ENCODE data around the gene TAS2R38. TPM values are rescaled to one million over a fixed set of nuclear protein-coding genes. Genes with fewer than 3 reads are reported as not detected.
A peak's percentile ranks its signal among the peaks of the same experiment; 100 is the strongest.

TAS2R38 gene
- total RNA-seq (2022) (0.34 TPM in 1 of 2 replicates, not detected in the other), Bru-seq, nascent RNA (percentile 26 among the genes with signal in this experiment), BruChase-seq, experiment 1, labeled RNA remaining after a 6-hour chase (percentile 30 among the genes with signal in this experiment), BruChase-seq, experiment 2, labeled RNA remaining after a 2-hour chase (percentile 41 among the genes with signal in this experiment)
- long read RNA-seq = 0 reads

DNA sequence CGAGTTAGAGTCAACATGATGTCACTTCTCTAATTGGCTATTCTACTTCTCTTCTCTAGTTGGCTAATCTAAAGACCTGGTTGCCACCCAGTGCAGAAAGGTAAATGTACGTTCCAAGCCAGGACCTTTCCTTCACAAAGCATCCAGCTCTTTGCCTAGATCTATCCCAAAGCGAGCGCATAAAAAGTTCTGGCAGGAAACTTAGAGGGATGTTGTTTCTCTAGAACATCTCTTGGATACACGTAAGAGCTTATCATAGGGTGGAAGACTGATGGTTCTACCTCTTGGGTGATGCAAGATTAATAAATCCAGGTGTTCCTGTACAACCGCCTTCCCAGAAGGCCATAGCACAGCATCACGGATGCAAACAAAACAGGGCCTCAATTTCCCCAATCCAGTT lies at the start of gene TAS2R38:
Gene TAS2R38 (minus strand): TSS at position 101 of the 400 bp plus-strand sequence. CDS start 84 bp downstream, at position 17.
- TF ChIP-seq, protein P1, sequence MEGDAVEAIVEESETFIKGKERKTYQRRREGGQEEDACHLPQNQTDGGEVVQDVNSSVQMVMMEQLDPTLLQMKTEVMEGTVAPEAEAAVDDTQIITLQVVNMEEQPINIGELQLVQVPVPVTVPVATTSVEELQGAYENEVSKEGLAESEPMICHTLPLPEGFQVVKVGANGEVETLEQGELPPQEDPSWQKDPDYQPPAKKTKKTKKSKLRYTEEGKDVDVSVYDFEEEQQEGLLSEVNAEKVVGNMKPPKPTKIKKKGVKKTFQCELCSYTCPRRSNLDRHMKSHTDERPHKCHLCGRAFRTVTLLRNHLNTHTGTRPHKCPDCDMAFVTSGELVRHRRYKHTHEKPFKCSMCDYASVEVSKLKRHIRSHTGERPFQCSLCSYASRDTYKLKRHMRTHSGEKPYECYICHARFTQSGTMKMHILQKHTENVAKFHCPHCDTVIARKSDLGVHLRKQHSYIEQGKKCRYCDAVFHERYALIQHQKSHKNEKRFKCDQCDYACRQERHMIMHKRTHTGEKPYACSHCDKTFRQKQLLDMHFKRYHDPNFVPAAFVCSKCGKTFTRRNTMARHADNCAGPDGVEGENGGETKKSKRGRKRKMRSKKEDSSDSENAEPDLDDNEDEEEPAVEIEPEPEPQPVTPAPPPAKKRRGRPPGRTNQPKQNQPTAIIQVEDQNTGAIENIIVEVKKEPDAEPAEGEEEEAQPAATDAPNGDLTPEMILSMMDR (IDR thresholded peaks at IDR 0.05; ENCODE audit: unreplicated experiment) = no peak
- H3K27ac Mint-ChIP-seq (ENCODE audit: unreplicated experiment) = no peak within 1 kb of the TSS
- no peak for DNase-seq
- H3K4me1 Mint-ChIP-seq (ENCODE audit: low read depth, unreplicated experiment) = peaks cover 10% of the 10 kb centered on the region
- CTCF ChIA-PET = no interaction called here
- no peaks in the 10 kb centered on the region for H3K36me3 Mint-ChIP-seq (ENCODE audit: insufficient read depth, unreplicated experiment)
- H3K9me3 Mint-ChIP-seq (ENCODE audit: low read depth, unreplicated experiment) = no peaks in the 10 kb centered on the region
- intact Hi-C loops (cut with micrococcal nuclease; ENCODE audit: unreplicated experiment) = no loop called here
- H3K4me3 Mint-ChIP-seq (ENCODE audit: low read depth, unreplicated experiment) = no peak within 1 kb of the TSS
- no TSS peak for BruUV-seq (replicated peaks)
- H3K27me3 Mint-ChIP-seq (ENCODE audit: unreplicated experiment) = peaks cover 15% of the 10 kb centered on the region

GRCh38 chr7:142018154-142018553 lies 44.6 kb upstream of the TAS2R38 start:
- no peak for DNase-seq
- Mint-ChIP-seq H3K4me1 (ENCODE audit: low read depth, unreplicated experiment) (no peaks in the 10 kb centered on the region), H3K4me3 (ENCODE audit: low read depth, unreplicated experiment) (no peak overlapping the region), H3K36me3 (ENCODE audit: insufficient read depth, unreplicated experiment) (no peaks in the 10 kb centered on the region), H3K9me3 (ENCODE audit: low read depth, unreplicated experiment) (no peaks in the 10 kb centered on the region), H3K27ac (ENCODE audit: unreplicated experiment) (no peak overlapping the region), H3K27me3 (ENCODE audit: unreplicated experiment) (no peaks in the 10 kb centered on the region)
- intact Hi-C loops (cut with micrococcal nuclease; ENCODE audit: unreplicated experiment) = no loop called here
- BruUV-seq (replicated peaks) = no TSS peak
- CTCF ChIA-PET = no interaction called here
- TF ChIP-seq, protein P1 (IDR thresholded peaks at IDR 0.05; ENCODE audit: unreplicated experiment) = no peak

- CTCF ChIA-PET = no interaction called here
- TF ChIP-seq, protein P1 (IDR thresholded peaks at IDR 0.05; ENCODE audit: unreplicated experiment) = no peak
- Mint-ChIP-seq H3K27ac (ENCODE audit: unreplicated experiment) (no peak overlapping the region), H3K4me1 (ENCODE audit: low read depth, unreplicated experiment) (no peaks in the 10 kb centered on the region), H3K4me3 (ENCODE audit: low read depth, unreplicated experiment) (no peak overlapping the region), H3K27me3 (ENCODE audit: unreplicated experiment) (no peaks in the 10 kb centered on the region), H3K36me3 (ENCODE audit: insufficient read depth, unreplicated experiment) (no peaks in the 10 kb centered on the region), H3K9me3 (ENCODE audit: low read depth, unreplicated experiment) (no peaks in the 10 kb centered on the region)
- DNase-seq = no peak
- no TSS peak for BruUV-seq (replicated peaks)
- intact Hi-C loops (cut with micrococcal nuclease; ENCODE audit: unreplicated experiment) = no loop called here
These were observed 43.9 kb upstream of the TAS2R38 start for GRCh38 chr7:142017451-142017850.

- no peak for DNase-seq
- no peaks in the 10 kb centered on the region for H3K9me3 Mint-ChIP-seq (ENCODE audit: low read depth, unreplicated experiment)
- H3K27ac Mint-ChIP-seq (ENCODE audit: unreplicated experiment) = no peak overlapping the region
- no peaks in the 10 kb centered on the region for H3K4me1 Mint-ChIP-seq (ENCODE audit: low read depth, unreplicated experiment)
- BruUV-seq (replicated peaks) = no TSS peak
- H3K27me3 Mint-ChIP-seq (ENCODE audit: unreplicated experiment) = no peaks in the 10 kb centered on the region
- CTCF ChIA-PET = interaction anchor here (2.7 kb wide), 1 partner anchor 38 kb away, joined by 8 read pairs; no protein-coding TSS in a partner anchor
- H3K36me3 Mint-ChIP-seq (ENCODE audit: insufficient read depth, unreplicated experiment) = no peaks in the 10 kb centered on the region
- H3K4me3 Mint-ChIP-seq (ENCODE audit: low read depth, unreplicated experiment) = no peak overlapping the region
- intact Hi-C loops (cut with micrococcal nuclease; ENCODE audit: unreplicated experiment) = no loop called here
- TF ChIP-seq, protein P1 (IDR thresholded peaks at IDR 0.05; ENCODE audit: unreplicated experiment) = no peak
These were observed 39.4 kb upstream of the TAS2R38 start for GRCh38 chr7:142012825-142013511.

Measured in Calu3 (cell line).